Muscle layer of colon (tissue), 2 donors: ENCODE measurements around the gene BTNL8.
"Not testable (repeated sequence)": the region's sequence is repeated elsewhere in the genome, so short reads cannot be mapped to it uniquely, and the experiment has no call there.

Experiments
- H3K27ac ChIP-seq: one replicate; pipeline ENCODE4 v1.7.0; 2013; ENCODE audit warnings: low read depth, mild to moderate bottlenecking, low read length, moderate library complexity
- H3K27me3 ChIP-seq, 2 donors: one replicate each; pipeline ENCODE4 v1.7.0; 2013; ENCODE audit warnings: low read length in 2 of 2, mild to moderate bottlenecking in 2 of 2; ENCODE audit not compliant: insufficient read depth in 2 of 2, control insufficient read depth in 1 of 2
- H3K36me3 ChIP-seq: one replicate; pipeline ENCODE4 v1.7.0; 2013; ENCODE audit warnings: mild to moderate bottlenecking, low read length; ENCODE audit not compliant: insufficient read depth
- H3K4me1 ChIP-seq: one replicate; pipeline ENCODE4 v1.7.0; 2013; ENCODE audit warnings: mild to moderate bottlenecking, low read length; ENCODE audit not compliant: insufficient read depth
- H3K4me3 ChIP-seq, 2 donors: one replicate each; pipeline ENCODE4 v1.7.0; 2013; ENCODE audit warnings: low read length in 2 of 2, low read depth in 1 of 2, mild to moderate bottlenecking in 1 of 2, moderate library complexity in 1 of 2
- H3K9ac ChIP-seq: one replicate; pipeline ENCODE4 v1.7.0; 2013; ENCODE audit warnings: low read length
- H3K9me3 ChIP-seq: one replicate; pipeline ENCODE4 v1.7.0; 2013; ENCODE audit warnings: mild to moderate bottlenecking, low read length
- donor health status: abdominal sarcoma.
- donor health status: Adenocarcinoma of cecum.

The BTNL8 gene

GRCh38 chr5:180889381-180889780 lies 9.6 kb upstream of the BTNL8 start:
- no peaks in the 10 kb centered on the region for H3K27me3 ChIP-seq
- no peaks in the 10 kb centered on the region for H3K4me1 ChIP-seq
- H3K27ac ChIP-seq: no peak overlapping the region
- H3K9me3 ChIP-seq: no peaks in the 10 kb centered on the region
- H3K9ac ChIP-seq: no peak overlapping the region
- H3K4me3 ChIP-seq: no peak overlapping the region
- no peaks in the 10 kb centered on the region for H3K36me3 ChIP-seq

GRCh38 chr5:180895330-180895729 lies 3.6 kb upstream of the BTNL8 start:
- H3K36me3 ChIP-seq, H3K4me3 ChIP-seq, H3K9me3 ChIP-seq, H3K27ac ChIP-seq, H3K9ac ChIP-seq, H3K4me1 ChIP-seq, H3K27me3 ChIP-seq: not testable (repeated sequence)

GRCh38 chr5:180900178-180900577 lies 1.2 kb downstream of the BTNL8 start:
- Histone ChIP-seq H3K27ac (no peak overlapping the region), H3K36me3 (no peaks in the 10 kb centered on the region), H3K9ac (no peak overlapping the region), H3K4me1 (no peaks in the 10 kb centered on the region), H3K9me3 (no peaks in the 10 kb centered on the region), H3K27me3 (no peaks in the 10 kb centered on the region), H3K4me3 (no peak overlapping the region)

- Histone ChIP-seq H3K36me3 (no peaks in the 10 kb centered on the region), H3K4me3 (no peak overlapping the region), H3K9me3 (no peaks in the 10 kb centered on the region), H3K27me3 (no peaks in the 10 kb centered on the region), H3K9ac (no peak overlapping the region), H3K27ac (no peak overlapping the region), H3K4me1 (no peaks in the 10 kb centered on the region)
These were observed 2.5 kb downstream of the BTNL8 start for GRCh38 chr5:180901319-180902009.

GRCh38 chr5:180908400-180908799 lies 9.4 kb downstream of the BTNL8 start:
- Histone ChIP-seq H3K27ac (no peak overlapping the region), H3K9me3 (no peaks in the 10 kb centered on the region), H3K4me3 (no peak overlapping the region), H3K9ac (no peak overlapping the region), H3K4me1 (no peaks in the 10 kb centered on the region), H3K36me3 (no peaks in the 10 kb centered on the region), H3K27me3 (no peaks in the 10 kb centered on the region)

- Histone ChIP-seq H3K27me3 (no peaks in the 10 kb centered on the region), H3K27ac (no peak overlapping the region), H3K9ac (no peak overlapping the region), H3K36me3 (no peaks in the 10 kb centered on the region), H3K9me3 (no peaks in the 10 kb centered on the region), H3K4me1 (no peaks in the 10 kb centered on the region), H3K4me3 (no peak overlapping the region)
These were observed 10.2 kb downstream of the BTNL8 start for GRCh38 chr5:180908998-180909731.

- H3K9ac ChIP-seq: no peak overlapping the region
- H3K27ac ChIP-seq: no peak overlapping the region
- H3K9me3 ChIP-seq: no peaks in the 10 kb centered on the region
- no peaks in the 10 kb centered on the region for H3K27me3 ChIP-seq
- H3K4me1 ChIP-seq: no peaks in the 10 kb centered on the region
- H3K4me3 ChIP-seq: no peak overlapping the region
- H3K36me3 ChIP-seq: no peaks in the 10 kb centered on the region
These were observed 10.8 kb downstream of the BTNL8 start for GRCh38 chr5:180909782-180910181.

- no peaks in the 10 kb centered on the region for H3K4me1 ChIP-seq
- no peak overlapping the region for H3K9ac ChIP-seq
- H3K27ac ChIP-seq: no peak overlapping the region
These were observed 11.2 kb downstream of the BTNL8 start for GRCh38 chr5:180910182-180910581.

GRCh38 chr5:180910735-180911134 lies 11.8 kb downstream of the BTNL8 start:
- Histone ChIP-seq H3K27ac (no peak overlapping the region), H3K9ac (no peak overlapping the region), H3K4me1 (no peaks in the 10 kb centered on the region), H3K9me3 (no peaks in the 10 kb centered on the region), H3K4me3 (no peak overlapping the region), H3K27me3 (no peaks in the 10 kb centered on the region), H3K36me3 (no peaks in the 10 kb centered on the region)

More at GRCh38 chr5:180910182-180910581, 11.2 kb downstream of the BTNL8 start:
- Histone ChIP-seq H3K9me3 (no peaks in the 10 kb centered on the region), H3K36me3 (no peaks in the 10 kb centered on the region), H3K4me3 (no peak overlapping the region), H3K27me3 (no peaks in the 10 kb centered on the region)

GRCh38 chr5:180914646-180915045 lies 15.7 kb downstream of the BTNL8 start:
- Histone ChIP-seq H3K27me3 (no peaks in the 10 kb centered on the region), H3K27ac (no peak overlapping the region), H3K36me3 (no peaks in the 10 kb centered on the region), H3K9ac (no peak overlapping the region), H3K4me1 (no peaks in the 10 kb centered on the region), H3K9me3 (no peaks in the 10 kb centered on the region), H3K4me3 (no peak overlapping the region)

- no peak overlapping the region for H3K9ac ChIP-seq
- no peaks in the 10 kb centered on the region for H3K4me1 ChIP-seq
- no peaks in the 10 kb centered on the region for H3K9me3 ChIP-seq
- H3K36me3 ChIP-seq: no peaks in the 10 kb centered on the region
- H3K27ac ChIP-seq: no peak overlapping the region
- H3K4me3 ChIP-seq: no peak overlapping the region
- no peaks in the 10 kb centered on the region for H3K27me3 ChIP-seq
These were observed 17.0 kb downstream of the BTNL8 start for GRCh38 chr5:180915924-180916323.

GRCh38 chr5:180918380-180918779 lies 19.4 kb downstream of the BTNL8 start:
- H3K36me3 ChIP-seq: no peaks in the 10 kb centered on the region
- no peaks in the 10 kb centered on the region for H3K9me3 ChIP-seq
- H3K4me3 ChIP-seq: no peak overlapping the region
- no peaks in the 10 kb centered on the region for H3K27me3 ChIP-seq
- no peaks in the 10 kb centered on the region for H3K4me1 ChIP-seq
- no peak overlapping the region for H3K9ac ChIP-seq
- H3K27ac ChIP-seq: no peak overlapping the region
